B cell (primary cell): ENCODE measurements around the gene NFATC2. TPM values are rescaled to one million over a fixed set of nuclear protein-coding genes. Genes with fewer than 3 reads are reported as not detected.
A peak's percentile ranks its signal among the peaks of the same experiment; 100 is the strongest.

ENCODE experiments used
- ATAC-seq: fragments of 200-7000 bp; cut with Tn5 transposase; one replicate; pipeline ENCODE4 v1.10.0; 2021; ENCODE audit warnings: low read depth, mild to moderate bottlenecking, moderate number of reproducible peaks, moderate library complexity
- CTCF ChIA-PET: fragments of 350-600 bp; sonication (Branson Sonifier 250); formaldehyde crosslinking; loops from one replicate; lab custom pipeline; 2021; ENCODE audit warnings: antibody characterized with exemption, inconsistent platforms; lab: Charles Lee
- POLR2A ChIA-PET: fragments of 350-600 bp; sonication (Branson Sonifier 250); formaldehyde crosslinking; loops from one replicate; lab custom pipeline; 2021; ENCODE audit warnings: antibody characterized with exemption; lab: Charles Lee
- DNase-seq: peaks from one replicate; pipeline ENCODE4 v3.0.0; 2013
- H2AFZ ChIP-seq: 2 replicates; pipeline ENCODE4 v1.6.1; 2012; ENCODE audit warnings: mild to moderate bottlenecking, low read depth, low read length; ENCODE audit not compliant: insufficient read depth, poor library complexity, severe bottlenecking
- H3K27ac ChIP-seq, 2 donors: 1 replicate in 1 of 2; 2 replicates in 1 of 2; pipeline ENCODE4 v1.5.1; 2012 to 2013; ENCODE audit warnings: low read length in 2 of 2, mild to moderate bottlenecking in 2 of 2, moderate library complexity in 1 of 2
- H3K27me3 ChIP-seq, 4 experiments: fragments of 200-600 bp in 1 of 4; sonication (generic) in 1 of 4; replicated peaks in 1 of 4; 1 replicate in 2 of 4; 2 replicates in 2 of 4; pipeline versions ENCODE4 v1.6.1 to v1.7.0; 2013 to 2016; ENCODE audit warnings: low read length in 3 of 4, mild to moderate bottlenecking in 2 of 4, mixed read lengths in 1 of 4, moderate library complexity in 1 of 4; ENCODE audit not compliant: insufficient read depth in 4 of 4, control insufficient read depth in 3 of 4; ENCODE audit errors: control extremely low read depth in 1 of 4
- H3K36me3 ChIP-seq, 2 experiments: replicated peaks in 1 of 2; 1 replicate in 1 of 2; 2 replicates in 1 of 2; pipeline versions ENCODE4 v1.6.1 to v1.7.1; 2013; ENCODE audit warnings: low read length in 1 of 2; ENCODE audit not compliant: insufficient read depth in 2 of 2, control insufficient read depth in 1 of 2; ENCODE audit errors: control extremely low read depth in 1 of 2, extremely low read depth in 1 of 2
- H3K4me1 ChIP-seq, 2 donors: fragments of 200-600 bp in 1 of 2; sonication (generic) in 1 of 2; 1 replicate in 1 of 2; 2 replicates in 1 of 2; pipeline versions ENCODE4 v1.5.1 to v1.6.1; 2013 to 2017; ENCODE audit warnings: low read length in 2 of 2; ENCODE audit not compliant: control insufficient read depth in 2 of 2, insufficient read depth in 2 of 2
- H3K4me2 ChIP-seq: replicated peaks from 2 replicates; pipeline ENCODE3; 2012; ENCODE audit warnings: mild to moderate bottlenecking, low read depth, low read length; ENCODE audit not compliant: poor library complexity, severe bottlenecking
- H3K4me3 ChIP-seq, 5 experiments: fragments of 200-600 bp in 1 of 5; sonication (generic) in 1 of 5; 1 replicate in 3 of 5; 2 replicates in 2 of 5; pipeline versions ENCODE4 v1.5.1 to v1.7.0; 2011 to 2016; ENCODE audit warnings: low read length in 4 of 5, mild to moderate bottlenecking in 4 of 5, low read depth in 2 of 5, control low read depth in 1 of 5, moderate library complexity in 1 of 5; ENCODE audit not compliant: insufficient read depth in 1 of 5; ENCODE audit errors: control extremely low read depth in 1 of 5, extremely low read depth in 1 of 5
- H3K79me2 ChIP-seq: fragments of 200-600 bp; sonication (generic); one replicate; pipeline ENCODE4 v1.6.0; 2016; ENCODE audit warnings: low read length; ENCODE audit not compliant: control insufficient read depth, insufficient read depth
- H3K9ac ChIP-seq: fragments of 200-600 bp; sonication (generic); 2 replicates; pipeline ENCODE4 v1.6.1; 2017; ENCODE audit warnings: mild to moderate bottlenecking, low read length, moderate library complexity
- H3K9me3 ChIP-seq, 3 donors: one replicate each; pipeline versions ENCODE4 v1.6.1 to v1.7.1; 2013; ENCODE audit warnings: low read length in 2 of 3; ENCODE audit not compliant: control insufficient read depth in 2 of 3, insufficient read depth in 1 of 3; ENCODE audit errors: control extremely low read depth in 1 of 3
- H4K20me1 ChIP-seq: 2 replicates; pipeline ENCODE4 v1.6.0; 2012; ENCODE audit warnings: mild to moderate bottlenecking, low read length; ENCODE audit not compliant: insufficient read depth, control insufficient read depth, poor library complexity, severe bottlenecking
- H3K27ac Mint-ChIP-seq: one replicate; pipeline ENCODE4 v1.8.0; 2021; ENCODE audit warnings: mixed read lengths
- H3K27me3 Mint-ChIP-seq: one replicate; pipeline ENCODE4 v1.8.0; 2021; ENCODE audit warnings: mixed read lengths
- H3K4me1 Mint-ChIP-seq: one replicate; pipeline ENCODE4 v1.8.0; 2021; ENCODE audit warnings: mixed read lengths
- H3K4me3 Mint-ChIP-seq: one replicate; pipeline ENCODE4 v1.8.0; 2021; ENCODE audit warnings: mixed read lengths
- H3K9me3 Mint-ChIP-seq: one replicate; pipeline ENCODE4 v1.8.0; 2022; ENCODE audit warnings: mixed read lengths; ENCODE audit not compliant: insufficient read depth
- CTCF ChIP-seq: fragments of 200-600 bp; IDR thresholded peaks from one replicate; pipeline ENCODE4 v1.8.0; 2022; ENCODE audit warnings: antibody characterized with exemption, mild to moderate bottlenecking
- EZH2 ChIP-seq: IDR thresholded peaks from 2 replicates; pipeline ENCODE4 v1.6.1; 2012; ENCODE audit warnings: borderline replicate concordance, low read depth, mild to moderate bottlenecking, moderate library complexity, low read length; ENCODE audit not compliant: insufficient read depth, poor library complexity, severe bottlenecking
- WGBS: methylation state at CpG from one replicate; pipeline ENCODE4 v1.1.5; 2013; ENCODE audit warnings: missing lambda C conversion rate; ENCODE audit not compliant: insufficient coverage; 5-methylcytosine and 5-hydroxymethylcytosine counted together
- intact Hi-C: fragments of 100-400 bp; cut with micrococcal nuclease; formaldehyde crosslinking; loops from one replicate; pipeline ENCODE4 v1.10.0; 2022
- polyA plus RNA-seq: library from polyadenylated mRNA; depleted of rRNA; stranded (reverse); fragments of >200 nt; gene quantifications from 2 replicates; pipeline ENCODE4 v1.2.3, GENCODE V29; 2012
- total RNA-seq, 2 donors: library from RNA; stranded (reverse); fragments of 120-200 nt in 1 of 2; gene quantifications; 1 replicate in 1 of 2; 2 replicates in 1 of 2; pipeline versions ENCODE4 v1.2.3 to v1.2.4, GENCODE V29; 2013 to 2022

The NFATC2 gene
- total and polyA plus RNA-seq, 2 donors (not counting 1 experiment from before 2014, with no cell fraction given): 10.1 to 38.0 TPM

DNA sequence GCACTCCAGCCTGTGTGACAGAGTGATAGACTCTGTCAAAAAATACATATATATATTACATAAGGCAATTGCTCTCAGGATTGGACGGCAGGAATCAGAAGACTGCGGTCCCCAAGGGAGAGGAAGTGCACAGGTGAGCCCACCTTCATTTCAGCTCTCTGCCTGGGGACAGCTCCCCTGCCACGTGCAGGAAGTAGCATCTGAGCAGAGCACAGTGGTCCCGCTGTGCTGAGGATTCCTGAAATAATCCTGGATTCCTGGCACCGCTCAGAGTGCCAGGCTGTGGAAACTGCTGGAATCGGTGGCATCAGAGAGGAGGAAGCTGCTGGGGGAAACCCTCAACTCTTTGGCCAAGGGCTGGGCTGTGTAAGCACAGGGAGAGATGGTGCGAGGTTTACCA is 27.7 kb downstream of the NFATC2 start:
- Mint-ChIP-seq H3K27me3 (no peaks in the 10 kb centered on the region), H3K4me1 (peaks cover 44% of the 10 kb centered on the region), H3K4me3 (no peak overlapping the region), H3K27ac (no peak overlapping the region), H3K9me3 (no peaks in the 10 kb centered on the region)
- Histone ChIP-seq H2AFZ (no peak overlapping the region), H3K36me3 (peaks cover 8 to 67% of the 10 kb centered on the region in 2 experiments), H3K79me2 (peaks cover 80% of the 10 kb centered on the region), H3K9me3 (no peaks in the 10 kb centered on the region), H4K20me1 (peaks cover 58% of the 10 kb centered on the region), H3K4me1 (peaks cover 19 to 24% of the 10 kb centered on the region in 2 donors), H3K27me3 (no peaks in the 10 kb centered on the region), H3K9ac (no peak overlapping the region), H3K4me2 (no peak overlapping the region), H3K4me3 (no peak overlapping the region), H3K27ac (no peak overlapping the region)
- DNase-seq (no peak), ATAC-seq (no peak)
- ChIA-PET CTCF (interaction anchor here (1.7 kb wide), 1 partner anchor 129 kb away, joined by 6 read pairs; no protein-coding TSS in a partner anchor), POLR2A (interaction anchor here (1.8 kb wide), 1 partner anchor 26 kb away, joined by 4 read pairs; no protein-coding TSS in a partner anchor)
- intact Hi-C loops: no loop called here
- WGBS: 96% methylated on average over 6 of the region's 7 CpGs
- TF ChIP-seq CTCF (no peak), EZH2 (no peak)

DNA sequence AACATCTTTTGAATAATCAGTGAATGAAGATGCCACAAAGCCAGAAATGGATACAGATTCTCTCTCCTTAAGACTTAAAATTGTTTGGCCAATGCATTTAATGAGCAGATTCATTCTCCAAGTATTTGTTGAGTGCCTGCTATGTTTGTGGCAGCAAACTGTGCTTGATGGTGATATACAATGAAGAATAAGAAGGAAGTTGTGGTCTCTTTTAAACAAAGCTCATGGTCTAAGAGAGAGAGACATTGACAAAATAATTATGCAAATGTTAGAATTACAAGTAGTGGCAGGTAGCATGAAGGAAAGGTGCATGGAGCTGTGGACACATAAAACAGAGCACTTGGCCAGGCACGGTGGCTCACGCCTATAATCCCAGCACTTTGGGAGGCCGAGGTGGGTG is 28.3 kb downstream of the NFATC2 start:
- TF ChIP-seq CTCF: no peak
- TF ChIP-seq EZH2: no peak
- Histone ChIP-seq H3K9me3 (no peaks in the 10 kb centered on the region), H3K4me2 (peak overlapping the region; percentile 11), H2AFZ (no peak overlapping the region), H3K9ac (no peak overlapping the region), H3K36me3 (peaks cover 8 to 73% of the 10 kb centered on the region in 2 experiments), H4K20me1 (peaks cover 61% of the 10 kb centered on the region), H3K79me2 (peaks cover 84% of the 10 kb centered on the region), H3K27me3 (no peaks in the 10 kb centered on the region), H3K4me3 (no peak overlapping the region), H3K4me1 (peaks cover 19 to 24% of the 10 kb centered on the region in 2 donors), H3K27ac (no peak overlapping the region)
- Mint-ChIP-seq H3K9me3 (no peaks in the 10 kb centered on the region), H3K4me1 (peaks cover 46% of the 10 kb centered on the region), H3K27ac (no peak overlapping the region), H3K4me3 (no peak overlapping the region), H3K27me3 (no peaks in the 10 kb centered on the region)
- ChIA-PET POLR2A (interaction anchor here (1.8 kb wide), 1 partner anchor 27 kb away, joined by 4 read pairs; no protein-coding TSS in a partner anchor), CTCF (interaction anchor here (0.5 to 1.7 kb wide), 3 partner anchors 81 to 128 kb away, joined by 4 to 7 read pairs (median 6); no protein-coding TSS in a partner anchor)
- DNase-seq (no peak), ATAC-seq (no peak)
- no CpG with 5 or more reads among the region's 3 CpGs for WGBS
- intact Hi-C loops: no loop called here
